Activated T-cell treated with anti-CD3 and anti-CD28 coated beads, Interleukin-2, amount 50 U/mL, for 72 hours (primary cell): ENCODE measurements around the gene RHOT1. TPM values are rescaled to one million over a fixed set of nuclear protein-coding genes. Genes with fewer than 3 reads are reported as not detected.

Experiments
- total RNA-seq, 2 donors: library from RNA; stranded (reverse); gene quantifications; one replicate each; pipeline ENCODE4 v1.2.3, GENCODE V29; 2022

RHOT1 gene
- total RNA-seq, 2 donors from 2014 or later: 24.2 to 29.9 TPM

Other genes starting within 250 kb of the RHOT1 start
- 100 to 1,000 TPM in 1 of 2 donors, 10 to 100 TPM in 1; 87.8 to 106 TPM for gene UTP6, start 240.8 kb upstream of the RHOT1 start, total RNA-seq
- 10 to 100 TPM; 58.7 to 66.3 TPM for gene SUZ12, start 205.5 kb upstream of the RHOT1 start, total RNA-seq
- 10 to 100 TPM; 41.8 to 48.6 TPM for gene LRRC37B, start 135.1 kb upstream of the RHOT1 start, total RNA-seq
- gene RHBDL3, start 123.3 kb downstream of the RHOT1 start, total RNA-seq: under 1 TPM in 1 of 2 donors, not detected in 1; 0.21 TPM
- 10 to 100 TPM; 32.6 to 40.0 TPM for gene C17orf75, start 199.7 kb downstream of the RHOT1 start, total RNA-seq
- 100 to 1,000 TPM; 181 to 188 TPM for gene ZNF207, start 207.7 kb downstream of the RHOT1 start, total RNA-seq